NT2/D1 (cell line): ENCODE results near the gene PDE9A.

Experiments used
- YY1 ChIP-seq: IDR thresholded peaks from 2 replicates; pipeline ENCODE4 v1.6.1; 2011; ENCODE audit not compliant: insufficient read length, insufficient read depth
- ZNF274 ChIP-seq: IDR thresholded peaks from 2 replicates; pipeline ENCODE4 v1.6.1; 2011; ENCODE audit warnings: mild to moderate bottlenecking, low read depth, low read length

DNA sequence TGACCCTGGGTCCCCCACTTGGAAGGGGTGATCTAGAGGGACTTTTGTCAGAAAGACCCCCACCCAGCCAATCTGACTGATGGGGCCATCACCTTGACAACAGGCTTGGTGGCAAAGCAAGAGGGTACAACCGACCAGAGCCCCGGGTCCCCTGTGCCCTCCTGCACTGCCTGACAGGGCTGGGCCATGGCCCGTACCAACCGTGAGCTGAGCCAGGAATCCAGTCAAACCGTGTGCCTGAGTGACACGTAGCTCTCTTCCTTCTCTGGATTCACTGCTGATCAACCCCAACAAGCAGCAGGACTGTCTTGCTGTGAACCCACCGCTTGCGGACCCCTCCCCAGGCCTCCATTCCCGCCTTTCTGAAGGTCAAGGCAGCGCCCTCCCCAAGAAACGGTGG, 27.0 kb downstream of the PDE9A start:
- TF ChIP-seq YY1: no peak
- no peak for TF ChIP-seq ZNF274
